ENCODE measurements around the gene VEGFD. TPM values are rescaled to one million over a fixed set of nuclear protein-coding genes. Genes with fewer than 3 reads are reported as not detected.

Gene VEGFD
- total and polyA plus RNA-seq, 9 of the 15 experiments (the other 6 are each of a cell fraction or from before 2014, with no cell fraction given), result 0.03 TPM; not detected in 8

- no peak for FAIRE-seq
- H3K9me3 ChIP-seq (replicated peaks; ENCODE audit: control insufficient read depth, insufficient read depth, low read depth, low read length), result no peaks in the 10 kb centered on the region
- CTCF ChIA-PET (ENCODE audit: low intra/inter-chr PET ratio), result no interaction called here
Observed at GRCh38 chrX:15430584-15430983, 46.4 kb upstream of the VEGFD start.

GRCh38 chrX:15430076-15430475 lies 45.9 kb upstream of the VEGFD start:
- H3K4me2 ChIP-seq (ENCODE audit: insufficient read depth, low read length), result no peak overlapping the region
- no peaks in the 10 kb centered on the region; a peak in 1 of 5 replicates for H3K4me1 ChIP-seq (replicated peaks in 1 of 2; ENCODE audit: control insufficient read depth in 2 of 2, insufficient read depth in 2 of 2, low read length in 2 of 2)
- no peaks in the 10 kb centered on the region for H3K9me3 ChIP-seq (replicated peaks; ENCODE audit: control insufficient read depth, insufficient read depth, low read depth, low read length)
- BruUV-seq (replicated peaks), result no TSS peak
- no peak overlapping the region for H3K4me3 ChIP-seq
- no peak overlapping the region for H3K27ac ChIP-seq (ENCODE audit: extremely low read depth, low read depth, low read length)
- ChIA-PET POLR2A (no interaction called here), CTCF (ENCODE audit: low intra/inter-chr PET ratio) (no interaction called here)
- no peaks in the 10 kb centered on the region for H3K79me2 ChIP-seq (ENCODE audit: control insufficient read depth, insufficient read depth, low read length)
- TF ChIP-seq EZH2 (IDR thresholded peaks at IDR 0.05; ENCODE audit: borderline replicate concordance, low read depth, low read length) (no peak), ZNF124 (CRISPR knock-in tag; IDR thresholded peaks at IDR 0.05) (no peak), XRCC5 (IDR thresholded peaks at IDR 0.05; ENCODE audit: low read depth, low read length) (no peak), TSHZ1 (CRISPR knock-in tag; IDR thresholded peaks at IDR 0.05) (no peak), GATA2 (CRISPR knock-in tag; IDR thresholded peaks at IDR 0.05) (no peak), CC2D1A (IDR thresholded peaks at IDR 0.05) (no peak)
- in situ Hi-C loops (cut with MboI), result no loop called here
- no peaks in the 10 kb centered on the region for H4K20me1 ChIP-seq (replicated peaks; ENCODE audit: control insufficient read depth, insufficient read depth, low read length)
- H3K9ac ChIP-seq (ENCODE audit: insufficient read depth in 1 of 2, low read depth in 2 of 2, low read length in 2 of 2), result no peak overlapping the region
- FAIRE-seq, result no peak
- DNase-seq (ENCODE audit: extremely low read depth in 1 of 4, low spot score in 3 of 4), result no peak
- no peaks in the 10 kb centered on the region for H3K27me3 ChIP-seq (ENCODE audit: control insufficient read depth in 2 of 2, insufficient read depth in 2 of 2, low read length in 2 of 2)
- no peaks in the 10 kb centered on the region for H3K9me1 ChIP-seq (ENCODE audit: control insufficient read depth, insufficient read depth, low read length)
- no peak overlapping the region for H2AFZ ChIP-seq (ENCODE audit: low read depth, low read length)
- H3K36me3 ChIP-seq (ENCODE audit: control insufficient read depth, insufficient read depth, low read length), result no peaks in the 10 kb centered on the region
- intact Hi-C loops (cut with micrococcal nuclease), result no loop called here
- 11% methylated on average over 2 of the region's 2 CpGs for WGBS (ENCODE audit: insufficient coverage, low coverage, missing lambda C conversion rate)
- ATAC-seq, result no peak

More at GRCh38 chrX:15430584-15430983, 46.4 kb upstream of the VEGFD start:
- no peaks in the 10 kb centered on the region for H3K27me3 ChIP-seq (ENCODE audit: control insufficient read depth in 2 of 2, insufficient read depth in 2 of 2, low read length in 2 of 2)
- WGBS (ENCODE audit: insufficient coverage, low coverage, missing lambda C conversion rate), result 17% methylated on average over 1 of the region's 1 CpG
- no peak overlapping the region for H3K4me2 ChIP-seq (ENCODE audit: insufficient read depth, low read length)
- POLR2A ChIA-PET, result no interaction called here
- H3K4me3 ChIP-seq, result no peak overlapping the region
- in situ Hi-C loops (cut with MboI), result no loop called here
- no peaks in the 10 kb centered on the region for H4K20me1 ChIP-seq (replicated peaks; ENCODE audit: control insufficient read depth, insufficient read depth, low read length)
- H3K9me1 ChIP-seq (ENCODE audit: control insufficient read depth, insufficient read depth, low read length), result no peaks in the 10 kb centered on the region
- H3K27ac ChIP-seq (ENCODE audit: extremely low read depth, low read depth, low read length), result no peak overlapping the region
- H3K9ac ChIP-seq (ENCODE audit: insufficient read depth in 1 of 2, low read depth in 2 of 2, low read length in 2 of 2), result no peak overlapping the region
- no peaks in the 10 kb centered on the region for H3K79me2 ChIP-seq (ENCODE audit: control insufficient read depth, insufficient read depth, low read length)
- ATAC-seq (no peak), DNase-seq (ENCODE audit: extremely low read depth in 1 of 4, low spot score in 3 of 4) (no peak)
- H3K4me1 ChIP-seq (replicated peaks in 1 of 2; ENCODE audit: control insufficient read depth in 2 of 2, insufficient read depth in 2 of 2, low read length in 2 of 2), result no peaks in the 10 kb centered on the region; a peak in 1 of 5 replicates
- TF ChIP-seq ZNF184 (CRISPR knock-in tag; IDR thresholded peaks at IDR 0.05) (no peak), USF2 (CRISPR knock-in tag; IDR thresholded peaks at IDR 0.05) (no peak)
- no peak overlapping the region for H2AFZ ChIP-seq (ENCODE audit: low read depth, low read length)
- no TSS peak for BruUV-seq (replicated peaks)
- intact Hi-C loops (cut with micrococcal nuclease), result no loop called here
- H3K36me3 ChIP-seq (ENCODE audit: control insufficient read depth, insufficient read depth, low read length), result no peaks in the 10 kb centered on the region
